Smooth muscle cell (in vitro differentiated cells): ENCODE data around the gene KLRC3. TPM values are rescaled to one million over a fixed set of nuclear protein-coding genes. Genes with fewer than 3 reads are reported as not detected.
A peak's percentile ranks its signal among the peaks of the same experiment; 100 is the strongest.

Experiments used
- DNase-seq: peaks from one replicate; lab custom pipeline; 2025; ENCODE audit not compliant: unreplicated experiment; lab: John Stamatoyannopoulos, UW
- H2AFZ ChIP-seq: fragments of 200-600 bp; sonication (generic); 2 replicates; pipeline ENCODE4 v1.6.0; 2016; ENCODE audit warnings: antibody characterized with exemption, low read depth, mild to moderate bottlenecking
- H3F3A ChIP-seq: fragments of 200-600 bp; sonication (generic); 2 replicates; pipeline ENCODE4 v1.6.0; 2017; ENCODE audit warnings: antibody characterized with exemption, low read depth
- H3K27ac ChIP-seq: fragments of 200-600 bp; sonication (generic); 2 replicates; pipeline ENCODE4 v1.5.1; 2016; ENCODE audit warnings: low read depth, mild to moderate bottlenecking
- H3K27me3 ChIP-seq: fragments of 200-600 bp; sonication (generic); 2 replicates; pipeline ENCODE4 v1.6.1; 2016; ENCODE audit warnings: low read depth, mild to moderate bottlenecking
- H3K36me3 ChIP-seq: fragments of 200-600 bp; sonication (generic); 2 replicates; pipeline ENCODE4 v1.5.1; 2016; ENCODE audit warnings: low read depth
- H3K4me1 ChIP-seq: fragments of 200-600 bp; sonication (generic); 2 replicates; pipeline ENCODE4 v1.5.1; 2016; ENCODE audit warnings: low read depth
- H3K4me2 ChIP-seq: fragments of 200-600 bp; sonication (generic); 2 replicates; pipeline ENCODE4 v1.6.0; 2016; ENCODE audit warnings: mild to moderate bottlenecking
- H3K4me3 ChIP-seq: fragments of 200-600 bp; sonication (generic); 2 replicates; pipeline ENCODE4 v1.5.1; 2016; ENCODE audit warnings: mild to moderate bottlenecking
- H3K79me2 ChIP-seq: fragments of 200-600 bp; sonication (generic); 2 replicates; pipeline ENCODE4 v1.6.0; 2016; ENCODE audit warnings: low read depth, mild to moderate bottlenecking
- H3K9ac ChIP-seq: fragments of 200-600 bp; sonication (generic); 2 replicates; pipeline ENCODE4 v1.6.0; 2016; ENCODE audit warnings: low read depth
- H3K9me3 ChIP-seq: fragments of 200-600 bp; sonication (generic); replicated peaks from 2 replicates; pipeline ENCODE4 v1.5.1; 2016; ENCODE audit warnings: low read depth
- H4K20me1 ChIP-seq: fragments of 200-600 bp; sonication (generic); 2 replicates; pipeline ENCODE4 v1.6.0; 2016; ENCODE audit warnings: low read depth
- WGBS: methylation state at CpG from one replicate; pipeline ENCODE4 v1.1.7; 2016; ENCODE audit warnings: low lambda C conversion rate; 5-methylcytosine and 5-hydroxymethylcytosine counted together
- polyA plus RNA-seq: library from polyadenylated mRNA; unstranded; fragments of >200 nt; fragmentation: Nextera tagmentation; extraction: Ambion mirVana; gene quantifications from 2 replicates; pipeline ENCODE4 v1.2.1, GENCODE V29; 2016
- total RNA-seq: library from RNA; depleted of rRNA; stranded (reverse); fragments of >200 nt; gene quantifications from 2 replicates; pipeline ENCODE4 v1.2.3, GENCODE V29; 2014
- TF ChIP-seq, protein P1 (sequence below): fragments of 200-600 bp; sonication (generic); IDR thresholded peaks from 2 replicates; pipeline ENCODE4 v1.5.1; 2017; ENCODE audit warnings: borderline replicate concordance, mild to moderate bottlenecking, antibody characterized with exemption; ENCODE audit not compliant: insufficient read depth, poor library complexity, severe bottlenecking

KLRC3 gene
- total and polyA plus RNA-seq, 2 experiments from 2014 or later, result not detected

DNA sequence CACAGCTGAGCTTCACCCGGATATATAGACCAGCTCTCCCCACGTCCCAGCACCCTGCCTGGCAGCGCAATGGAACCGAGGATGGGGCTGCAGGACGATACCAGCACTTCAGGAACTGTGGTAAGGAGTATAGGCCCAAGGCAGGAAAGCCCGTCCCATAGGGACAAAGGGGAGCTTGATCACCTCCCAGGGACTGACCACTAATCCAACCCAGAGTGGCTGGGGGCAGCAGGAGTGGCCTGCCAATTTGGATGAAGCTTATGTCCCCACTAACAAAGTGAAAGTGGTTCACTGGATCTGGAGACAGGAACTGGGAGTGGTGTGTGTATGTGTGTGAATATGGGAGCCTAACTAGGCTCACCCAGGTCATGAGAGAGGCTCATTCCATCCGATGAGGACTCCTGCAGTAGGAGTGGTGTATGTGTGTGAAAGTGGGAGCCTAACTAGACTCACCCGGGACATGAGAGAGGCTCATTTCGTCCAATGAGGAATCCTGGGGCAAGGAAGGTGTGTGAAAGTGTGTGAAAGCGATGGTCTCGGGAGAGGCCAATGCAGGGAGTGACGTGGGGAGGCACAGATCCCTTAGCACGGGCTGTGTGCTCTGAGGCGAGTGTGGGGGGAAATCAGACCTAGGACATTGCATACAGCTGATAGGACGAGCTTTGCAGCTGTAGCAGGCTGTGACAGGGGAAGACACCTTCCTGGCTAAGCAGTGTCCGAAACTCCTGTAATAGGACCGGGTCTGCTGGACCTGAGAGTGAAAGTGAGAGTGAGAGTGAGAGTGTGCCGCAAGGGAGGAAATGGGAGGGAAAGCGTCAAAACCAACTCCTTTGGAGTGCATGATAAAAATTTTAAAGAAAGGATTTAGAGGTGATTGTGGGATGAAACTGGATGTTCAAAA, 56.2 kb downstream of the KLRC3 start:
- Histone ChIP-seq H3K27ac (peak overlapping the region; percentile 92), H3K4me3 (peak overlapping the region; percentile 54), H3K79me2 (no peaks in the 10 kb centered on the region), H4K20me1 (no peaks in the 10 kb centered on the region), H3F3A (peaks cover 16% of the 10 kb centered on the region), H3K4me1 (peaks cover 42% of the 10 kb centered on the region), H3K9ac (peak overlapping the region; percentile 50), H2AFZ (peak overlapping the region; percentile 29), H3K9me3 (no peaks in the 10 kb centered on the region), H3K4me2 (peak overlapping the region; percentile 83), H3K36me3 (no peaks in the 10 kb centered on the region), H3K27me3 (no peaks in the 10 kb centered on the region)
- DNase-seq, result no peak
- TF ChIP-seq, protein P1, sequence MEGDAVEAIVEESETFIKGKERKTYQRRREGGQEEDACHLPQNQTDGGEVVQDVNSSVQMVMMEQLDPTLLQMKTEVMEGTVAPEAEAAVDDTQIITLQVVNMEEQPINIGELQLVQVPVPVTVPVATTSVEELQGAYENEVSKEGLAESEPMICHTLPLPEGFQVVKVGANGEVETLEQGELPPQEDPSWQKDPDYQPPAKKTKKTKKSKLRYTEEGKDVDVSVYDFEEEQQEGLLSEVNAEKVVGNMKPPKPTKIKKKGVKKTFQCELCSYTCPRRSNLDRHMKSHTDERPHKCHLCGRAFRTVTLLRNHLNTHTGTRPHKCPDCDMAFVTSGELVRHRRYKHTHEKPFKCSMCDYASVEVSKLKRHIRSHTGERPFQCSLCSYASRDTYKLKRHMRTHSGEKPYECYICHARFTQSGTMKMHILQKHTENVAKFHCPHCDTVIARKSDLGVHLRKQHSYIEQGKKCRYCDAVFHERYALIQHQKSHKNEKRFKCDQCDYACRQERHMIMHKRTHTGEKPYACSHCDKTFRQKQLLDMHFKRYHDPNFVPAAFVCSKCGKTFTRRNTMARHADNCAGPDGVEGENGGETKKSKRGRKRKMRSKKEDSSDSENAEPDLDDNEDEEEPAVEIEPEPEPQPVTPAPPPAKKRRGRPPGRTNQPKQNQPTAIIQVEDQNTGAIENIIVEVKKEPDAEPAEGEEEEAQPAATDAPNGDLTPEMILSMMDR, result no peak
- 25% methylated on average over 19 of the region's 19 CpGs for WGBS

DNA sequence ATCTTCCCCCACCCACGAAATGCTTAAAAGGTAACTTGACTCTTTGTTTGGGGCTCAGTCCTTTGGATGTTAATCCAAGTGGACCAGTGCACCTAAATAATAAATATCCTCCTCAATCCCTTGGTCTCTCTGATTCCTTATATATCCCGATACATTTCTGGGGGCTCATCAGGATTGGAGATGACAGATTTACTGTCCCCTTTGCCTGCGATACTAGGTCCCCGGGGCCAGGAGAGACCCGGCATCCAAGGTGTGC, 56.8 kb downstream of the KLRC3 start:
- Histone ChIP-seq H3K4me2 (peak overlapping the region; percentile 83), H3K27ac (peak overlapping the region; percentile 92), H3K36me3 (no peaks in the 10 kb centered on the region), H3K27me3 (no peaks in the 10 kb centered on the region), H3K4me1 (peaks cover 42% of the 10 kb centered on the region), H3K79me2 (no peaks in the 10 kb centered on the region), H3K9me3 (no peaks in the 10 kb centered on the region), H3K4me3 (peak overlapping the region; percentile 54), H2AFZ (peak overlapping the region; percentile 29), H3K9ac (peak overlapping the region; percentile 50), H3F3A (peaks cover 16% of the 10 kb centered on the region), H4K20me1 (no peaks in the 10 kb centered on the region)
- no peak for DNase-seq
- TF ChIP-seq, protein P1, result no peak
- 52% methylated on average over 5 of the region's 5 CpGs for WGBS

DNA sequence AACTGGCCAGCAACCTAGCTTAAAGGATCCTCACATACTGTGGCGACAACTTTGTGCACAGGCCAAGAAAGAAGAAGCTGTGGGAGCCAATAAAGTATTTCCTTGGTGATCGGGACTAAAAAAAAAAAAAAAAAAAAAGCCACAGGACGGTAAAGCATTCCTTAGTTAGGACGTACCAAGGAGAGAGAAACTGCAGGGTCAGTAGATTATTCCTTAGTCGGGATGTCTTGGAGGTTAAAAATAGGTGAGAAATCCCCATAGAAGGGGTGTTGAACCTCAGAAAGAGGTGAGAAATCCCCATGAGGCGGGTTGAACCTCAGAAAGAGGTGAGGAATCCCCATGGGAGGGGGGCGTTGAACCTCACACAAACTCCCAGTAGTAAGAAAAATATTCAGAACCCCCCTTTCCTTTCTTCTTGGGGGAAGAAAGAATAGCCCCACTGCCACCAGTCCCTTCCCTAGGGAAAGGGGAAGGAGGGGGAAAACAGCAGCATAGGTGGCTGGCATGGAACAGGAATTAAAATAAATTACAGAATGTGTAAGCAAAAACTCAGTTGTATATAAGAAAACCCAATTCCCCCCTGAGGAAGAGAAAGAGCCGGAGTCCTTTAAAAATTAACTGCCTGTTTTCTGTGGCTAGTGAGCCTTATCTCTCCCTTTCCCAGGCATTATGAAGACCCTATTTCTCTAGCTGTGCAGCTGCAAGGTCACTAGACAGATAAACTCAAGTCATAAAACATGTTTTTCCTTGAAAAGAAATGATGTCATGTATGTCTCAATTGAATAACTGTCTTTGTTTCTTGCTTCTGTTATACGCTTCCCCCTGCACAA, 57.4 kb downstream of the KLRC3 start:
- DNase-seq, result no peak
- H4K20me1 ChIP-seq, result no peaks in the 10 kb centered on the region
- peak overlapping the region; percentile 29 for H2AFZ ChIP-seq
- no peaks in the 10 kb centered on the region for H3K36me3 ChIP-seq
- peaks cover 42% of the 10 kb centered on the region for H3K4me1 ChIP-seq
- H3K79me2 ChIP-seq, result no peaks in the 10 kb centered on the region
- H3K9ac ChIP-seq, result peak overlapping the region; percentile 50
- H3F3A ChIP-seq, result peaks cover 16% of the 10 kb centered on the region
- WGBS, result 29% methylated on average over 9 of the region's 9 CpGs
- peak overlapping the region; percentile 92 for H3K27ac ChIP-seq
- no peaks in the 10 kb centered on the region for H3K9me3 ChIP-seq
- H3K4me2 ChIP-seq, result peak overlapping the region; percentile 83
- TF ChIP-seq, protein P1, result no peak
- H3K4me3 ChIP-seq, result peak overlapping the region; percentile 54
- no peaks in the 10 kb centered on the region for H3K27me3 ChIP-seq
